Panc1 (cell line): ENCODE data around the gene SLC12A7. TPM values are rescaled to one million over a fixed set of nuclear protein-coding genes. Genes with fewer than 3 reads are reported as not detected.

ENCODE experiments used
- ATAC-seq: fragments of 200-7000 bp; cut with Tn5 transposase; 2 replicates; pipeline ENCODE4 v1.9.1; 2020; ENCODE audit warnings: mild to moderate bottlenecking, moderate library complexity
- Bru-seq: library from RNA; stranded (reverse); fragments of 400-500 nt; gene quantifications from one replicate; lab custom pipeline; 2021; lab: Mats Ljungman, UMichigan
- BruChase-seq, 2 experiments: library from RNA; stranded (reverse); fragments of 400-500 nt; gene quantifications; one replicate each; lab custom pipeline; 2021; lab: Mats Ljungman, UMichigan
- BruUV-seq: library from RNA; stranded (reverse); fragments of 400-500 nt; replicated peaks from 2 replicates; lab custom pipeline; 2021; lab: Mats Ljungman, UMichigan
- CTCF ChIA-PET: fragments of 300-600 bp; sonication (Branson Sonifier 250); formaldehyde crosslinking; loops from one replicate; lab custom pipeline; 2022; ENCODE audit warnings: antibody characterized with exemption; lab: Charles Lee
- POLR2A ChIA-PET: fragments of 300-600 bp; sonication (Branson Sonifier 250); formaldehyde crosslinking; loops from one replicate; lab custom pipeline; 2022; ENCODE audit warnings: antibody characterized with exemption; lab: Charles Lee
- DNase-seq: peaks from one replicate; pipeline ENCODE4 v3.0.0-alpha.2; 2010; ENCODE audit warnings: low read depth, low spot score
- H3K27ac ChIP-seq: 2 replicates; pipeline ENCODE4 v1.5.1; 2011; ENCODE audit warnings: mild to moderate bottlenecking, low read length, inconsistent platforms
- H3K27me3 ChIP-seq: fragments of 200-500 bp; sonication (Bioruptor generic); 2 replicates; pipeline ENCODE4 v1.6.0; 2014; ENCODE audit warnings: low read length, inconsistent platforms; ENCODE audit not compliant: control insufficient read depth, insufficient read depth
- H3K36me3 ChIP-seq: fragments of 200-500 bp; sonication (Bioruptor generic); 2 replicates; pipeline ENCODE4 v1.5.1; 2014; ENCODE audit warnings: inconsistent platforms, mild to moderate bottlenecking, low read length, moderate library complexity; ENCODE audit not compliant: control insufficient read depth, insufficient read depth
- H3K4me1 ChIP-seq: 2 replicates; pipeline ENCODE4 v1.5.1; 2011; ENCODE audit warnings: inconsistent platforms, mild to moderate bottlenecking, low read length, moderate library complexity; ENCODE audit not compliant: control insufficient read depth, insufficient read depth
- H3K4me3 ChIP-seq, 2 experiments: 2 replicates each; pipeline ENCODE4 v1.5.1; 2011 to 2012; ENCODE audit warnings: low read depth in 2 of 2, low read length in 2 of 2, mild to moderate bottlenecking in 2 of 2, inconsistent platforms in 1 of 2, moderate library complexity in 1 of 2
- H3K9me3 ChIP-seq: fragments of 200-500 bp; sonication (Bioruptor generic); 2 replicates; pipeline ENCODE4 v1.5.1; 2014; ENCODE audit warnings: low read depth, mild to moderate bottlenecking, inconsistent platforms, low read length, moderate library complexity; ENCODE audit not compliant: control insufficient read depth, insufficient read depth
- CTCF ChIP-seq: fragments of 450-650 bp; IDR thresholded peaks from 2 replicates; pipeline ENCODE4 v1.5.1; 2017; ENCODE audit warnings: mild to moderate bottlenecking
- POLR2AphosphoS5 ChIP-seq: IDR thresholded peaks from 2 replicates; pipeline ENCODE4 v1.6.1; 2012; ENCODE audit warnings: mild to moderate bottlenecking, low read depth, low read length, moderate library complexity
- REST ChIP-seq, 2 experiments: IDR thresholded peaks; 2 replicates each; pipeline ENCODE4 v1.6.1; 2011 to 2012; ENCODE audit warnings: low read depth in 2 of 2, control low read depth in 1 of 2, low read length in 1 of 2, mild to moderate bottlenecking in 1 of 2, moderate library complexity in 1 of 2; ENCODE audit not compliant: insufficient read depth in 1 of 2
- SIN3A ChIP-seq: IDR thresholded peaks from 2 replicates; pipeline ENCODE4 v1.6.1; 2012; ENCODE audit warnings: low read depth, mild to moderate bottlenecking, low read length, moderate library complexity, borderline replicate concordance; ENCODE audit not compliant: insufficient read depth
- TCF7L2 ChIP-seq: IDR thresholded peaks from 2 replicates; pipeline ENCODE4 v1.6.1; 2011; ENCODE audit warnings: mild to moderate bottlenecking, low read depth, low read length, inconsistent platforms
- in situ Hi-C: cut with HindIII; loops from 2 replicates; pipeline ENCODE4 v1.10.0; 2016; ENCODE audit warnings: low sequenced_read_pairs, low pct_unique_long_range_greater_than_20kb
- intact Hi-C: fragments of 100-400 bp; cut with micrococcal nuclease; formaldehyde crosslinking; loops from one replicate; pipeline ENCODE4 v1.10.0; 2022; ENCODE audit not compliant: unreplicated experiment
- long read RNA-seq: library from polyadenylated mRNA; unstranded; transcript quantifications from one replicate; pipeline ENCODE4 v2.0.0, GENCODE V29; 2021; ENCODE audit not compliant: unreplicated experiment
- polyA plus RNA-seq: library from polyadenylated mRNA; unstranded; fragments of >200 nt; gene quantifications from one replicate; pipeline ENCODE4 v1.2.1, GENCODE V29; 2012; ENCODE audit warnings: missing spikeins; ENCODE audit not compliant: insufficient read length
- total RNA-seq: library from RNA; stranded (reverse); gene quantifications from one replicate; pipeline ENCODE4 v1.2.1, GENCODE V29; 2021; ENCODE audit not compliant: unreplicated experiment

SLC12A7 gene
- total RNA-seq (297 TPM), Bru-seq, nascent RNA (percentile 82 among the genes with signal in this experiment), BruChase-seq, experiment 1, labeled RNA remaining after a 2-hour chase (percentile 88 among the genes with signal in this experiment), BruChase-seq, experiment 2, labeled RNA remaining after a 6-hour chase (percentile 93 among the genes with signal in this experiment)
- polyA plus RNA-seq = 468 TPM
- long read RNA-seq, full-length matches to known transcripts = 127 of 648 reads
- long read RNA-seq, partial matches to known transcripts = 227 of 648 reads
- long read RNA-seq, other reads (novel, unspliced or antisense) = 294 of 648 reads

- ATAC-seq = peak; percentile 66
- no peaks in the 10 kb centered on the region for H3K9me3 ChIP-seq
- H3K27me3 ChIP-seq = no peaks in the 10 kb centered on the region
- TF ChIP-seq CTCF (no peak), TCF7L2 (no peak), REST (IDR thresholded peaks at IDR 0.05; ENCODE audit: insufficient read depth in 1 of 2, low read depth in 2 of 2, low read length in 1 of 2) (no peak), SIN3A (no peak; the same call in 1 of the 2 replicates), POLR2AphosphoS5 (peak; percentile 83)
- H3K4me3 ChIP-seq = peak within 1 kb of the TSS; percentile 78 to 90
- peaks cover 36% of the 10 kb centered on the region for H3K4me1 ChIP-seq
- intact Hi-C loops (no loop called here), in situ Hi-C loops (no loop called here)
- ChIA-PET CTCF (interaction anchor here (0.6 kb wide), 1 partner anchor 35 kb away, joined by 3 read pairs; no protein-coding TSS in a partner anchor), POLR2A (no interaction called here)
- no peaks in the 10 kb centered on the region for H3K36me3 ChIP-seq
- no TSS peak for BruUV-seq
- peak within 1 kb of the TSS; percentile 100 for H3K27ac ChIP-seq
- DNase-seq = no peak
These were observed at the start of gene SLC12A7 for GRCh38 chr5:1111727-1112289. SLC12A7 (minus strand) TSS chr5:1112063; CDS start chr5:1111991, 72 bp downstream.

- no peak overlapping the region for H3K4me3 ChIP-seq
These were observed 49.4 kb upstream of the SLC12A7 start for GRCh38 chr5:1161108-1161832.

More at GRCh38 chr5:1161108-1161832, 49.4 kb upstream of the SLC12A7 start:
- ATAC-seq = peak; percentile 77
- no peaks in the 10 kb centered on the region for H3K36me3 ChIP-seq
- no peak for TF ChIP-seq CTCF
- no peak for TF ChIP-seq TCF7L2
- TF ChIP-seq POLR2AphosphoS5 = no peak
- TF ChIP-seq REST (IDR thresholded peaks at IDR 0.05; ENCODE audit: insufficient read depth in 1 of 2, low read depth in 2 of 2, low read length in 1 of 2) = no peak
- TF ChIP-seq SIN3A = no peak
- ChIA-PET POLR2A (no interaction called here), CTCF (interaction anchor here (0.5 to 0.6 kb wide), 3 partner anchors 9 to 423 kb away, joined by 3 read pairs; no protein-coding TSS in a partner anchor)
- H3K4me1 ChIP-seq = peaks cover 54% of the 10 kb centered on the region
- DNase-seq = no peak
- no peaks in the 10 kb centered on the region for H3K27me3 ChIP-seq
- no peaks in the 10 kb centered on the region for H3K9me3 ChIP-seq
- H3K27ac ChIP-seq = peak overlapping the region; percentile 89
- BruUV-seq = no TSS peak
- in situ Hi-C loops = no loop called here
- intact Hi-C loops = loop anchor here (10.0 kb wide), 1 partner anchor 84 kb away; no protein-coding TSS in a partner anchor
